Activated T-helper 1 cell treated with anti-CD3 and anti-CD28 coated beads, Interleukin-12 subunit alpha, Interleukin-12 subunit beta, Interleukin-2, Interleukin-4 antibody, amounts not matched to agents 30 ng/mL and 10 ng/mL and 1 ng/mL, durations not matched to agents 14 hours and 24 hours and 36 hours (primary cell): ENCODE results near the gene ATP4A. TPM values are rescaled to one million over a fixed set of nuclear protein-coding genes. Genes with fewer than 3 reads are reported as not detected.

Experiments used
- DNase-seq: peaks from one replicate; pipeline ENCODE4 v3.0.0; 2021; ENCODE audit warnings: low spot score
- H3K27ac Mint-ChIP-seq: one replicate; pipeline ENCODE4 v1.8.0; 2021; ENCODE audit warnings: mild to moderate bottlenecking, mixed read lengths
- H3K27me3 Mint-ChIP-seq: one replicate; pipeline ENCODE4 v1.8.0; 2022; ENCODE audit warnings: mild to moderate bottlenecking, moderate library complexity, mixed read lengths; ENCODE audit not compliant: insufficient read depth
- H3K36me3 Mint-ChIP-seq: one replicate; pipeline ENCODE4 v1.8.0; 2021; ENCODE audit warnings: low read depth, mixed read lengths
- H3K4me1 Mint-ChIP-seq: one replicate; pipeline ENCODE4 v1.8.0; 2021; ENCODE audit warnings: low read depth, mixed read lengths
- H3K4me3 Mint-ChIP-seq: one replicate; pipeline ENCODE4 v1.8.0; 2021; ENCODE audit warnings: mild to moderate bottlenecking, moderate library complexity, mixed read lengths
- H3K9me3 Mint-ChIP-seq: one replicate; pipeline ENCODE4 v1.8.0; 2021; ENCODE audit warnings: mixed read lengths
- intact Hi-C: fragments of 100-400 bp; cut with micrococcal nuclease; formaldehyde crosslinking; loops from one replicate; pipeline ENCODE4 v1.15.1; 2024
- total RNA-seq: library from RNA; stranded (reverse); gene quantifications from 2 replicates; pipeline ENCODE4 v1.2.3, GENCODE V29; 2022

Gene ATP4A
- total RNA-seq, 1 donor from 2014 or later: not detected

GRCh38 chr19:35552534-35553384, 10.7 kb downstream of the ATP4A start:
- intact Hi-C loops: no loop called here
- peaks cover 14% of the 10 kb centered on the region for H3K27me3 Mint-ChIP-seq
- H3K27ac Mint-ChIP-seq: no peak overlapping the region
- DNase-seq: no peak
- no peak overlapping the region for H3K4me3 Mint-ChIP-seq
- peaks cover 7% of the 10 kb centered on the region for H3K36me3 Mint-ChIP-seq
- no peaks in the 10 kb centered on the region for H3K9me3 Mint-ChIP-seq
- H3K4me1 Mint-ChIP-seq: peaks cover 7% of the 10 kb centered on the region

GRCh38 chr19:35551091-35551810, 12.2 kb downstream of the ATP4A start:
- H3K27ac Mint-ChIP-seq: no peak overlapping the region
- peaks cover 20% of the 10 kb centered on the region for H3K4me1 Mint-ChIP-seq
- no peaks in the 10 kb centered on the region for H3K9me3 Mint-ChIP-seq
- peaks cover 9% of the 10 kb centered on the region for H3K27me3 Mint-ChIP-seq
- no peak for DNase-seq
- no peak overlapping the region for H3K4me3 Mint-ChIP-seq
- intact Hi-C loops: no loop called here
- H3K36me3 Mint-ChIP-seq: peaks cover 12% of the 10 kb centered on the region

- intact Hi-C loops: loop anchor here (1.0 to 5.0 kb wide), 8 partner anchors 7 to 283 kb away; partner anchors contain the start of genes HSPB6, IGFLR1, KMT2B and PROSER3
Measured at GRCh38 chr19:35549879-35550523, 13.5 kb downstream of the ATP4A start.

GRCh38 chr19:35549174-35549788, 14.2 kb downstream of the ATP4A start:
- intact Hi-C loops: loop anchor here (1.0 to 5.0 kb wide), 8 partner anchors 8 to 282 kb away; partner anchors contain the start of genes HSPB6, IGFLR1, KMT2B and PROSER3
- Mint-ChIP-seq H3K4me1 (peaks cover 31% of the 10 kb centered on the region), H3K4me3 (no peak overlapping the region), H3K27ac (no peak overlapping the region), H3K27me3 (peaks cover 4% of the 10 kb centered on the region), H3K9me3 (no peaks in the 10 kb centered on the region), H3K36me3 (peaks cover 14% of the 10 kb centered on the region)
- DNase-seq: peak; percentile 48

More at GRCh38 chr19:35549879-35550523, 13.5 kb downstream of the ATP4A start:
- DNase-seq: no peak
- Mint-ChIP-seq H3K36me3 (peaks cover 14% of the 10 kb centered on the region), H3K4me3 (no peak overlapping the region), H3K4me1 (peaks cover 25% of the 10 kb centered on the region), H3K9me3 (no peaks in the 10 kb centered on the region), H3K27me3 (peaks cover 4% of the 10 kb centered on the region), H3K27ac (no peak overlapping the region)

- DNase-seq: no peak
- H3K27ac Mint-ChIP-seq: peak overlapping the region; percentile 91
- no peaks in the 10 kb centered on the region for H3K9me3 Mint-ChIP-seq
- intact Hi-C loops: loop anchor here (1.0 to 5.0 kb wide), 7 partner anchors 36 to 279 kb away; partner anchors contain the start of genes FFAR1, HSPB6, IGFLR1 and KMT2B
- H3K4me3 Mint-ChIP-seq: peak overlapping the region; percentile 97
- peaks cover 34% of the 10 kb centered on the region for H3K4me1 Mint-ChIP-seq
- peaks cover 19% of the 10 kb centered on the region for H3K36me3 Mint-ChIP-seq
- H3K27me3 Mint-ChIP-seq: peaks cover 2% of the 10 kb centered on the region
Measured at GRCh38 chr19:35546532-35546931, 16.9 kb downstream of the ATP4A start.

GRCh38 chr19:35545855-35546381, 17.5 kb downstream of the ATP4A start:
- Mint-ChIP-seq H3K4me1 (peaks cover 34% of the 10 kb centered on the region), H3K9me3 (no peaks in the 10 kb centered on the region), H3K27me3 (peaks cover under 1% of the 10 kb centered on the region), H3K4me3 (peak overlapping the region; percentile 97), H3K36me3 (peaks cover 19% of the 10 kb centered on the region), H3K27ac (peak overlapping the region; percentile 91)
- DNase-seq: peak; percentile 56
- intact Hi-C loops: loop anchor here (1.0 to 5.0 kb wide), 9 partner anchors 36 to 279 kb away; partner anchors contain the start of genes FFAR1, HAUS5, HSPB6 and IGFLR1

- Mint-ChIP-seq H3K4me3 (peak within 1 kb of the TSS; percentile 97), H3K4me1 (peaks cover 34% of the 10 kb centered on the region), H3K27ac (peak within 1 kb of the TSS; percentile 91), H3K27me3 (no peaks in the 10 kb centered on the region), H3K9me3 (no peaks in the 10 kb centered on the region), H3K36me3 (peaks cover 19% of the 10 kb centered on the region)
- DNase-seq: peak; percentile 82
- intact Hi-C loops: loop anchor here (1.0 to 5.0 kb wide), 6 partner anchors 67 to 278 kb away; partner anchors contain the start of genes HAUS5, HSPB6, IGFLR1 and KMT2B
Measured at GRCh38 chr19:35545001-35545854, 18.2 kb downstream of the ATP4A start, which contains the start of gene TMEM147. Gene TMEM147, plus strand, starts transcription at chr19:35545626. Its CDS starts 114 bp downstream, at chr19:35545740.

- Mint-ChIP-seq H3K36me3 (peaks cover 18% of the 10 kb centered on the region), H3K9me3 (no peaks in the 10 kb centered on the region), H3K27ac (peak overlapping the region; percentile 78), H3K27me3 (no peaks in the 10 kb centered on the region), H3K4me3 (peak overlapping the region; percentile 97), H3K4me1 (peaks cover 31% of the 10 kb centered on the region)
- intact Hi-C loops: loop anchor here (2.0 kb wide), 1 partner anchor 101 kb away; no protein-coding TSS in a partner anchor
- DNase-seq: no peak
Measured at GRCh38 chr19:35544110-35544802, 19.2 kb downstream of the ATP4A start.

GRCh38 chr19:35543280-35544109, 20.0 kb downstream of the ATP4A start:
- Mint-ChIP-seq H3K9me3 (no peaks in the 10 kb centered on the region), H3K4me3 (peak overlapping the region; percentile 19), H3K36me3 (peaks cover 14% of the 10 kb centered on the region), H3K27me3 (no peaks in the 10 kb centered on the region), H3K27ac (no peak overlapping the region), H3K4me1 (peaks cover 26% of the 10 kb centered on the region)
- intact Hi-C loops: loop anchor here (2.0 kb wide), 1 partner anchor 101 kb away; no protein-coding TSS in a partner anchor
- DNase-seq: no peak

- Mint-ChIP-seq H3K4me1 (peaks cover 23% of the 10 kb centered on the region), H3K27me3 (no peaks in the 10 kb centered on the region), H3K9me3 (no peaks in the 10 kb centered on the region), H3K4me3 (no peak overlapping the region), H3K36me3 (peaks cover 12% of the 10 kb centered on the region), H3K27ac (no peak overlapping the region)
- no peak for DNase-seq
- intact Hi-C loops: no loop called here
Measured at GRCh38 chr19:35542209-35542608, 21.2 kb downstream of the ATP4A start.
